GM23248 (cell line): ENCODE measurements around the gene HOXC13.

ENCODE experiments used
- EZH2 ChIP-seq: fragments of 200-600 bp; sonication (generic); IDR thresholded peaks from 2 replicates; pipeline ENCODE4 v1.6.1; 2018; ENCODE audit warnings: antibody characterized with exemption, mild to moderate bottlenecking; ENCODE audit not compliant: insufficient read depth, poor library complexity, severe bottlenecking
- EZH2phosphoT487 ChIP-seq: fragments of 200-600 bp; sonication (generic); IDR thresholded peaks from 2 replicates; pipeline ENCODE4 v1.6.1; 2018; ENCODE audit warnings: antibody characterized with exemption, moderate library complexity, mild to moderate bottlenecking, low read depth; ENCODE audit not compliant: insufficient read depth

- TF ChIP-seq EZH2 = peak; percentile 63
- 0 out of 2 replicates have a peak, but pooled peaks have one; percentile 54 for TF ChIP-seq EZH2phosphoT487
These were observed 56.4 kb downstream of the HOXC13 start for GRCh38 chr12:53995002-53995377.
